ENCODE data around the gene DZIP3. TPM values are rescaled to one million over a fixed set of nuclear protein-coding genes. Genes with fewer than 3 reads are reported as not detected.

Gene DZIP3
- total RNA-seq, 4 donors from 2014 or later = 3.6 to 7.7 (median 3.9) TPM

GRCh38 chr3:108588601-108589000 is 921 bp upstream of the DZIP3 start:
- Histone ChIP-seq H3K36me3 (no peaks in the 10 kb centered on the region), H3K4me1 (peaks cover 24% of the 10 kb centered on the region), H3K4me3 (peak overlapping the region; percentile 83), H3K27ac (peak overlapping the region; percentile 12), H3K9me3 (no peaks in the 10 kb centered on the region), H3K27me3 (no peaks in the 10 kb centered on the region)
- TF ChIP-seq POLR2AphosphoS5 (IDR thresholded peaks at IDR 0.05) = no peak
- no peak for TF ChIP-seq EP300 (IDR thresholded peaks at IDR 0.05)
- TF ChIP-seq CTCF (IDR thresholded peaks at IDR 0.05) = no peak
- TF ChIP-seq POLR2A (IDR thresholded peaks at IDR 0.05) = no peak
- 2% methylated on average over 8 of the region's 8 CpGs for WGBS
- no peak for DNase-seq (ENCODE audit: low spot score in 2 of 2)

- WGBS = under 1% methylated on average over 11 of the region's 11 CpGs
- Histone ChIP-seq H3K27me3 (no peaks in the 10 kb centered on the region), H3K27ac (peak overlapping the region; percentile 93), H3K9me3 (no peaks in the 10 kb centered on the region), H3K4me1 (peaks cover 24% of the 10 kb centered on the region), H3K4me3 (peak overlapping the region; percentile 83), H3K36me3 (no peaks in the 10 kb centered on the region)
- no peak for TF ChIP-seq EP300 (IDR thresholded peaks at IDR 0.05)
- no peak for TF ChIP-seq CTCF (IDR thresholded peaks at IDR 0.05)
- TF ChIP-seq POLR2AphosphoS5 (IDR thresholded peaks at IDR 0.05) = no peak
- no peak for TF ChIP-seq POLR2A (IDR thresholded peaks at IDR 0.05)
- no peak for DNase-seq (ENCODE audit: low spot score in 2 of 2)
Measured at GRCh38 chr3:108589998-108590323, 439 bp downstream of the DZIP3 start.

- no peak for TF ChIP-seq EP300 (IDR thresholded peaks at IDR 0.05)
- TF ChIP-seq POLR2AphosphoS5 (IDR thresholded peaks at IDR 0.05) = no peak
- no peak for TF ChIP-seq POLR2A (IDR thresholded peaks at IDR 0.05)
- no peak for TF ChIP-seq CTCF (IDR thresholded peaks at IDR 0.05)
- Histone ChIP-seq H3K27ac (no peak overlapping the region), H3K27me3 (no peaks in the 10 kb centered on the region), H3K4me3 (peak overlapping the region; percentile 83), H3K4me1 (peaks cover 24% of the 10 kb centered on the region), H3K36me3 (no peaks in the 10 kb centered on the region), H3K9me3 (no peaks in the 10 kb centered on the region)
- DNase-seq (ENCODE audit: low spot score in 2 of 2) = no peak
- WGBS = 12% methylated on average over 4 of the region's 4 CpGs
Measured at GRCh38 chr3:108590460-108590859, 938 bp downstream of the DZIP3 start.

GRCh38 chr3:108595321-108595720 is 5.8 kb downstream of the DZIP3 start:
- TF ChIP-seq POLR2A (IDR thresholded peaks at IDR 0.05) (no peak), EP300 (IDR thresholded peaks at IDR 0.05) (no peak), CTCF (IDR thresholded peaks at IDR 0.05) (no peak), POLR2AphosphoS5 (IDR thresholded peaks at IDR 0.05) (no peak)

GRCh38 chr3:108598375-108598774 is 8.9 kb downstream of the DZIP3 start:
- Histone ChIP-seq H3K4me1 (no peaks in the 10 kb centered on the region), H3K27me3 (no peaks in the 10 kb centered on the region), H3K27ac (no peak overlapping the region), H3K36me3 (no peaks in the 10 kb centered on the region), H3K4me3 (no peak overlapping the region), H3K9me3 (no peaks in the 10 kb centered on the region)
- no peak for TF ChIP-seq EP300 (IDR thresholded peaks at IDR 0.05)
- no peak for TF ChIP-seq CTCF (IDR thresholded peaks at IDR 0.05)
- no peak for TF ChIP-seq POLR2AphosphoS5 (IDR thresholded peaks at IDR 0.05)
- TF ChIP-seq POLR2A (IDR thresholded peaks at IDR 0.05) = no peak
- 78% methylated on average over 5 of the region's 5 CpGs for WGBS
- no peak for DNase-seq (ENCODE audit: low spot score in 2 of 2)

More at GRCh38 chr3:108595321-108595720, 5.8 kb downstream of the DZIP3 start:
- no peak for DNase-seq (ENCODE audit: low spot score in 2 of 2)
- H3K9me3 ChIP-seq = no peaks in the 10 kb centered on the region
- WGBS = 70% methylated on average over 2 of the region's 2 CpGs
- H3K27me3 ChIP-seq = no peaks in the 10 kb centered on the region
- no peaks in the 10 kb centered on the region for H3K36me3 ChIP-seq
- peaks cover 9% of the 10 kb centered on the region for H3K4me1 ChIP-seq
- H3K4me3 ChIP-seq = no peak overlapping the region
- H3K27ac ChIP-seq = no peak overlapping the region
